Stimulated activated CD4-positive, alpha-beta T cell treated with anti-CD3 and anti-CD28 coated beads, Interleukin-15, amount 100 ng/mL, for 48 hours (primary cell): ENCODE data around the gene CNKSR3.
"Not testable (repeated sequence)": the region's sequence is repeated elsewhere in the genome, so short reads cannot be mapped to it uniquely, and the experiment has no call there.

ENCODE experiments used
- DNase-seq, 2 donors: peaks; one replicate each; pipeline ENCODE4 v3.0.0-alpha.2; 2020; ENCODE audit warnings: low read depth in 2 of 2

Gene CNKSR3

DNA sequence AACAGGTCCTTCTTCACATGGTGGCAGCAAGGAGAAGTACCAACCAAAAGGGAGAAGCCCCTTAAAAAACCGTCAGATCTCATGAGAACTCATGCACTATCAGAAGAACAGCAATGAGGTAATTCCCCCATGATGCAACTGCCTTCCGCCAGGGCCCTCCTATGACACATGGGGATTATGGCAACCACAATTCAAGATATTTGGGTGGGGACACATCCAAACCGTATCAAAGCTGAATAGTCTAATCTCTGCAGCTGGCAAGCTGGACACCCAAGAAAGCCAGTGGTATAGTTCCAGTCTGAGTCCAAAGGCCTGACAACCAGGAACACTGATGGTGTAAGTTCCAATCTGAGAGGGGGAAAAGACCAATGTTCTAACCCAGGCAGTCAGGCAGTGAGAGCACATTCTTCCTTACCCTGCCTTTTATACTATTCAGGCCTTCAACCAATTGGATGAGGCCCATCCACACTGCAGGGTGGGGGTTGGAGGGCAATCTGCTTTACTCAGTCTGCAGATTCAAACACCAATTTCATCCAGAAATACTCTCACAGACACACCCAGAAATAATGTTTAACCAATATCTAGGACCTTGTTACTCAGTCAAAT is 17.9 kb upstream of the CNKSR3 start:
- no peak for DNase-seq

DNA sequence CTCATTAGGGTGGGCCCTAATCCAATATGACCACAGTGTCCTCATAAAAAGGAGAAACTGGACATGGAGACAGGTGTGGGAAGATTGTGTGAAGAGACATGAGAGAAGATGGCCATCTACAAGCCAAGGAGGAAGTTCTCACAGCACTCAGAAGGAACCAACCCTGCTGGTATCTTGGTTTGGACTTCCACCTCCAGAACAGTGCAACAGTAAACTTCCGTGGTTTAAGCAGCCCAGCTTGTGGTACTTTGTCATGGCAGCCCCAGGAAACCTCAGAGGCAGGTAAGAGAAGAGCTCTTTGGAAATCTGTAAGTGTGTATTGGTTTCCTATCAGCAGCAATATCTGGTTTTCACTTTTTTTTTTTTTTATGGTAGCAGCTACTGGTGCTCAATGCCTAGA is 16.5 kb upstream of the CNKSR3 start:
- no peak for DNase-seq

DNA sequence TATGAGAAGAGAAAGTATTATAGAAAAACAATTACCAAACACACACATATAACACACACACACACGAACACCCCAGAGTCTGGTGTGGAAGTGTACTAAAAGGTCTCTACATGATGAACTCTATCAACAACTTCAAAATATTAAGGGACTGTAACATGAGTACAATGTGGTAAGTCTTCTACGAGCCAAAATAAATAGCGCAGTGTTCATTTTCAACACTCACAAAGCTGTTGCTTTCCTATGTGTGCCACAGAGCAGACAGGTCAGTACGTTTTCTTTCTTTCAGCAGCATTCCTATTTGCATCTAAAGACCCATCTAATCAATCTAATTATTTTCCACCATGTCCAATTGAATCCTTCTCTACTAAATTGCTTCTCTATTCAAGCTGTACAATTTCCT is 12.1 kb upstream of the CNKSR3 start:
- DNase-seq: no peak

DNA sequence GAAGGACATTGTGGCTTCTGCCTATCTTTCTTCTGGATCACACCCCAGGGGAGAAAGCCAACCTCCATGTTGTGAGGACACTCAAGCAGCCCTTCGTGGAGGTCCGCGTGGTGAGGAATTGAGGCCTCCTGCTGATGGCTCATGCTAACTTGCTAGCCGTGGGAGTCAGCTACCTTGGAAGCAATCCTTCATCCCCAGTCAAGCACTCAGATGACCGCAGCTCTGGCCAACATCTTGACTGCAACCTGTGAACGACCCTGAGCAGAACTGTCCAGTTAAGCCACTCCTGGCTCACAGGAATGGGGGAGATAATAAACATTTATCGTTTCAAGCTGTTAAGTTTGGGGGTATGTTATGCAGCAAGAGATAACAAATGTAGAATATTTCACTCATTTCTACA is 10.9 kb upstream of the CNKSR3 start:
- no peak for DNase-seq

DNA sequence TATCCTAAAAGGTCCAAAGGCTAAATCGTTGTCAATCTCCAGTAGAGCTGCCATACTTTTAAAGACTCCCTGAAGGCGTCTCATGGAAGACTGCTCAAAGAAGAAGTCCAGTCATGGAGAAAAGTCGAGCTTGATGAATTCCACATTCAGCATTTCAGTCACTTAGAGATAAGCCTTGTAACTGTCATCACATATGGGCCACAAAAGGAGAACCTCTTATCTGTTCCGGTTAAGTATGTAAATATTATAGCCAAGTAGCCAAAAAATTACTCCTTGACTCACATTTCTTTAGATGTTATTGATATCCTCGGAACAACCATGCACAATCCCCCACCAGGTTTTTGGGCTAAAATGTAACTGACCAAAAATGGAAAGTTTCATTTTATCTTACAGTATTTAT is 9.8 kb upstream of the CNKSR3 start:
- DNase-seq: no peak

DNA sequence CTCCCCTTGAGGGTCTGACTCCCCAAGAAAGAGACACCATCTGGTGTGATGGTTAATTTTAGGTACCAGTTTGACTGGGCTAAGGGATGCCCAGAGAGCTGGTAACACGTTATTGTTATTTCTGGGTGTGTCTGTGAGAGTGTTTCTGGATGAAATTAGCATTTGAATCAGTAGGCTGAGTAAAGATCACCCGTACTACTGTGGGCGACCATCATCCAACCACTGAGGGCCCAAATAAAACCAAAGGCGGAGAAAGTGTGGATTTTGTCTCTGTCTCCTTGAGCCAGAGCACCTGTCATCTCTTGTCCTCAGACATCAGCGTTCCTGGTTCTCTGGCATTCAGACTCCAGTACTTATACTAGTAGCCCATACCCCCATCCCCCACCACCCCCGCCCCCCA is 7.9 kb upstream of the CNKSR3 start:
- no peak for DNase-seq

DNA sequence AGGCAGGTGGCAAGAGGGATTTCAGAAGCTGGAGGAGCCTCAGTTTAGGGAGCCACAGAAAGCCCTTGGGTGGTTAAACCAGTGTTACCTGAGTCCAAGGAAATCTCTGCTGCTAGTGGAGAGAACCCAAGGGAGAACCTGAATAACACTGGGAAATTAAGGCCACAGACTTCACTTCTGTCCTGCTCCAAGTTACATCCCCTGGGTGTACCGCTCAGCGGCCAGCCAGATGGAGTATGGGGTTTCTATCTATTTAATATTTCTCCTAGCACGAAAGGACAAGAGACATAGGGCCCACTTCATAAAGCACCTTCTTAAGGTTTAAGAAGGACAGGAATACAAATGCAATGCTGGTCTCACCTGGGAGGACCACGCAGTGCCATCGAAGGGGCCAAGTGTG is 5.8 kb upstream of the CNKSR3 start:
- DNase-seq: no peak

DNA sequence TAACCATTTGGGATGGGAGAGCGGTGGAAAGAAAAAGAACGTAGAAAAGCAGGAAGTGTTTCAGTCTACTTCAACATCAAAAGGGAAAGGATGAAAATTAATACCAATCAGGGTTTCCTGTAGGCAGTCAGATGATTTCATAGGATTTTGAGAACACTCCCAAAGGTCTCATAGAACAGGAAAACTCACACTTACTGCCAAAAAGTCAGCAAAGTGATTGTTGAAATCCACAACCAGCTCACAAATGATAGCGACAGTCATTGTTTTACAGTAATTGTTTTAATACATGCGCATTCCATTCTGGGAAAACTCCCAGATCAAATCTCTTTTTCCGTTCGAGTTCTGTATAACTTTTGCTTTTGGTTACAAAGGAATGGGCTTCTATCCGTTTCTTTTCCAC is 5.3 kb upstream of the CNKSR3 start:
- DNase-seq: no peak

DNA sequence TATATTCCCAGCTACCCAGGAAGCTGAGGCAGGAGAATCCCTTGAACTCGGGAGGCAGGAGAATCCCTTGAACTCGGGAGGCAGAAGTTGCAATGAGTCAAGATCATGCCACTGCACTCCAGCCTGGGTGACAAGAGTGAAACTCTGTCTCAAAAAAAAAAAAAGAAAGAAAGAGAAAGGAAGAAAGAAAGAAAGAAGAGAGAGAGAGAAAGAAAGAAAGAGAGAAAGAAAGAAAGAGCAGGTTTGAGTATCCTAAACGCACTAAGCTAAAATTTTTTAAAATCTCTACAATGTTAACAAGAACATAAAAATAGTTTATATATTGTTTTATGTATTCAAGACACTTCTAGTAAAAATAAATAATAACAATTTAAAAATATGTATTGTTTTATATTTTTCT is 4.6 kb upstream of the CNKSR3 start:
- not testable (repeated sequence) for DNase-seq

DNA sequence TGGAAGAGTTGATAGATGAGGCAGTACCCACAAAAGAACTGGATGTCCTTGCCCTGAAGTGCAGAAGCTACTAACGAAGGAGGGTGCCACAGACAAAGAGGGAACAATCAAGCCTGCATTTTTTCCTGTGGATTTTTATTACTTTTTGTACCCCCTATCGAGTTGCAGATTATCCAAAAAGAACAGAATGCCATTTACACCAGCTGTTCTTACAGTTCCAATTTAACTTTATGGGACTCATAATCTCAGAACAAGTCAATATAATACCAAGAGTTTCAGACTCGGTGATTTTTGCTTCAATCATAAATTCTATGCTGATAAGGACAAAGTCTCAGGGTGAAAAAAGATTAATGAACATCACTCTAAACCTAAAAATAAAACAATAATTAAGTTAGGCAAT is 4.0 kb upstream of the CNKSR3 start:
- no peak for DNase-seq

DNA sequence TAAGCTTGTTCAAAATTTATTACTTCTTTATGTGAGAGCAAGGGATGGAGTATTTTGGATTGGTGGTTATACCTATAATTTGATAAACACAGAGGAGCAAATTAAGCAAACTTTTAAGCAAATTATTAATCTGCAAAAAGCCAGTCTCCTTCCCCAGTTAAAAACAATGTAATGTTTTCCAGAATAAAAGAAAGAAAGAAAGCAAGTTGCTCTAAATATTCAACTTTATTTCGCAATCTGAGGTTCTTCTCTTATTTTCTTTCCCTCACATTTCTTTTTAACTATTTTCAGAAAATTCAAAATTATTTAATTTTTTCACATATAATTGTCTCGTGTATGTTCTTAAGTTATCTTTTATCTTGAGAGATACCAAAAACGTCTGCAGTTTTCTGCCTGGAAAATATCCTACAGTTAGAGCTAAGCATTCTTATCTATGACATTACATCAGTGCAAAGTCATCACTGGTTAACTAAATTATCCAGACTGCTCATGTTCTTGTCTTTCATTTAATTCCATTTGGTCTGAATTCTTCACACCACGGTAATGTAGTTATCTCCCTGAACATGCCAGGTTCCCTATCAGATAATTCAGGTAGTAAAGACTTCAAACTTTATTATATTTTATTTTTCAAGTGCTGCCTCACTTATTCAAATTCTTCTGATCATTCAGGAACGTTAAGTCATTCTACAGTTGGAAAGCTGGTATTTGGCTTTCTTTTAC is 3.3 kb upstream of the CNKSR3 start:
- DNase-seq: no peak

DNA sequence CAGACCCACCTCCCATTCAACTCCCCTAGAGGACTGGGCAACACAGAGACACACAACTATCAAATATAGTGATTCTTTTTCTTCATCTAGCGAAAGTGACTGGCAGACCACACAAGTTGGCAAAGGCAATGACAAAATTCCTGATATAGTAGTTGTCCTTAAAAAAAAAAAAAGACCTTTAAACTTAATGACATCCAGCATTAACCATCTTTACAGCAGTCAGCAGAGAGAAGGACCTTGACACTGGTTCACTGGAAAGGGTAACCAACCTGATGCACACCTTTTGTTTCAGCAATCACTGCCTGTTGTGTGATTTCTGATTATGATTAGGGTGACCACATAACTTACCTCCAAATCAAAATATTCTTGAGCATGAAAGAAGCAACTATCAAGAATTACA is 1.7 kb upstream of the CNKSR3 start:
- no peak for DNase-seq

DNA sequence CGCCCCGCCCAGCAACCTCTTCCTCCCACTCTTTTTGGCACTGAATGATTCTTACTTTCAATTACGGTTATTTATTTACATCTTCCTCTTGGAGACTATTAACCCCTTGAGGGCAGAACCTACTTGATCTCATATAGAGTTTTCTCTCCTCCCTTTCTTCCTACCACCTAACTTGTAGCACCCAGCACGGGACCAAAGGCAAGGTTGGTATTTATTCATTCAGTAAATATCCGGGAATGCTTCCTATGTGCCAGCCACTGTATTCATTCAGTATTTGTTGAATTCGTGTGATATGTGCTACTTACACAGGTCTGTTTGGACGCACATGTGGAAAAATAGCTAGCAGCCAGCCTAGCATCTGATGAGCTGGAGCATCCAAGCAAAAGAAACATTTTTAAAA is 1.3 kb upstream of the CNKSR3 start:
- no peak for DNase-seq

DNA sequence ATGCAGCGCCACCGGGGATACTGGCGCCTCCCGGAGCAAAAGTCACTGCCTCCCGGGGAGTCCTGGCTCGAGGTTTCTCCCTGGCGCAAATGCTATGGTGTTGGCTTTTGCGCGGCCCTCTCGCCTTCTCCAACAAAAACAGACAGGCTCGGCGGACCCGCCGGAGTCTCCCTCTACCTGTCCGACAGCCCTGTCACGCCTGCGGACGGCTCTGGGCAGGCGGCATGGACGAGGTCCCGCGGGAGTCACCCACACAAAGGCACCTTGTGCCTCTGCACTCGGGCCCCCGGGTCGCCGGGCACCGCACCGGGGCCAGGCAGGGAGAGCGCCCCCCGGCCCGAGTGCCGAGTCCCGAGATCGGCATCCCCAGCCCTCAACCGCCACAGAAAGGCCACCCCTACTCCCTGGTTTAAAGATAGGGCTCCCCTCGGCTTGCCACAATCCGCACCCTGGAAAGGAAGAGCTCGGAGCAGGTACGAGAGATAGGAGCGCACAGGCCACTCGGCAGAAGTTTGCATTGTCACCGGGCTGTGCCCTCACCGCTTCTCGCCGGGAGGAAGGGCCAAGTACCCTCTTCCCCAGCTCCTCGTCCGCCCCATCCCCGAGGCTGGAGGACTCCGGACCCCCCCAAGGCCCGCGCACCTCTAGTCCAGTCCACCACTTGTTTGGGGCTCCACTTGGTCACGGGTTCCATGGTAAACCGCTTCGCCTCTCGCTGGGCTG is 903 bp downstream of the CNKSR3 start:
- DNase-seq: no peak

DNA sequence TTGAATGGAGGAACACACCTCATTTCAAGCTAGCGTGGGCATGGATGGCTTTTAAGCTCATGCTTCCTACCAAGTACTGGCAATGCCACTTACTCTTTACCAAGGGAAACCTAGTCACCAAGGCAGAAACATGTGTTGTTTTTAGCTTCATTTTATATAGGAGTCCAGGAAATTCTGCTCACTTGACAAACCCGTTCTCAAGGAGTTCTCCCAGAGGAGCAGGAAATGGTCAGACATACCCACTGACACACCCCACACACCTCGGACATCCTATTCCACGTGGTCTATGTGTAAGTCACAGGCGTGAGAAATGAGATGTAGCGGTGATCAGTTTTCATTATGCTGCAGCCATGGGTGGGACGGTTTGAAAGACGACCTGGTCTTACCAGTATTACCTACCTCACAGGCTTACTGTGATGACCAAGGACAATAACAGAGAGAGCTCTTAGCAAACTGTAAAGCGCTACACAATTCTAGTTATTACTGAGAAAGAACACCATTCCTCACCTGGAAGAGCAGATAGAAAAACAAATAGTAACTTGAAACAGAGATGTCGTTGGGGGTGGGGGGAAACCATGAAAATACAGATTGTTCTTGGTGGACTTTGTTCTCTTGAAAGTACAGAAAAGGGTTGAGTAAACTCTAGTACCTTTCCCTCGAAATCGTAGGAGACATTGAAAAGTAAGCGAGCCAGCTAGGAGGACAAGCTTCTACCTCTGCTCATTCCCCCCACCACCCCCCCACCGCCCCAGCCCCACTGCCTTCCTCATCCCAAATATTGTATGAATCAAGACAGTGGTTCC is 1.7 kb downstream of the CNKSR3 start:
- DNase-seq: no peak

DNA sequence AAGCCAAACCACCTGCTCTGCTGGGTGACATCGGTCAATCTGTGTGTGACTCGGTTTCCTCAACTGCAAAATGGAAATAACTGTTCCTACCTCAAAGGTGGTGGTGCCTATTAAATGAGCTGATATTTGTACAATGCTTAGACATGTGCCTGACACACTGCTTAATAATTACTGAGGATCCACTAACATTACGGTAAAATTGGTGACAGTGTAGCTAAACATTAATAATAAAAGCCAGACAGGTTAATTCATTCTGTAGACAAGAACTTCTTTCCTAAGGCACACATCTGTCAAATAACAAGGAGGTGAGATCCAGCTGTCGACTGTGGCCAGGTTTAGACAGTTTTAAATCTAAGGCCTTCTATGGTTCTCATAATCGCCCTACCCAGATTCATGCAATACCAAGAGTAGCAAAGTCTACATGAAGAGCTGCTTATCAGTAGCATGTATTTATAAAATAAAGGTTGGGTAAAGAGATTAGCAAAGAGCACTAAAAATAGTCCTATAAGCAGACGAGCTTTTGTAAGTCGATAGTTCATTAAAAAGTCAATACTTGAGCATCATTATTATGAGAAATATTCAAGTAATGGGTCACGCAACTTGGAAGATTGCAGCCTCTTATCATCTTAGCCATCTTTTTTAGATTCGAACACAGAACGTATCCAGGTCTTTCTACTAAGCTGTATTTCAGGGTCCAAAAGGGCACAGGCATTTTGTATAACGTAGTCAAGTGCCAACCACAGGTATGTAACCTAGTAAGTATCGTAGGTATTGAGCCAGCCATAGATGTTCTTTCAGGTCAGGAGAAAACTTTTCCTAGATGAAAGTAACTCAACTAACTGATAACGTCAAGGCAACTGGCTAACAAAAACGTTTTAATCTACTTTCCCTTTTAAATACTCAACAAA is 3.2 kb downstream of the CNKSR3 start:
- DNase-seq: no peak

DNA sequence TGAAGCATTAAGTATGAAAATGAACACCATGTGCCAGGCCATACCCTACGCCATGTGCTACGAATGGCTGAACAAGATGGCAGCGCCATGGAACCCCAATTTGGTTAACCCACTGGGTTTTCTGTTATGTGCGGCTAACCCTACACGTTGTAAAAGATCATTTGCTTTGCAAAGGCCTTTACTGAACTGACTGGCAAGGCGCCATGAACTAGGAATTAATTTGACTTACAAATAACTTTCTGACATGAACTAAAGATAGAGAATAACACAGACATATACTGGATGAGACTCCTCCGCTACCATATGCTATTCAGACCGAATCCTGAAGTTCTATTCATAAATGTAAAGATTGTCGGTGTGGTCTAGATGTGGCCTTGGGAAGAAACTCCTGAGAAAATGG is 3.9 kb downstream of the CNKSR3 start:
- no peak for DNase-seq

DNA sequence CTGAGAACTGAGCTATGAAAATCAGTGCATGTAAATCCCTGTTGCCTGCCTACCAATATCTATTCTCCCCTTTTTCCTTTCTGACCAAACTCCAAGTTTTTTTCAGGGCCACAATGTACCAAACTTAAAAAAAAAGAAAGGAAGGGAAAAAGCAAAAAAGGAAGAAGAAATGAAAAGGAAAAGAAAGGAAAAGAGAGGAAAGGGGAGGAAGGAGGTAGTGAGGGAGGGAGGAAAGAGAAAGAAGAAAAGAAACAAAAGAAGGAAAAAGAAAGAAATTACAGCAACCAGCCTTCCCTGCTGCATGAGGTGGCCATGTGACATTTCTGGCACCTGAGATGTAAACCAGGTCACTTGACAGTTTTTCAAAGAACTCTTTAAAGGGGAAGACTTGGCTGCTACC is 4.4 kb downstream of the CNKSR3 start:
- no peak for DNase-seq

DNA sequence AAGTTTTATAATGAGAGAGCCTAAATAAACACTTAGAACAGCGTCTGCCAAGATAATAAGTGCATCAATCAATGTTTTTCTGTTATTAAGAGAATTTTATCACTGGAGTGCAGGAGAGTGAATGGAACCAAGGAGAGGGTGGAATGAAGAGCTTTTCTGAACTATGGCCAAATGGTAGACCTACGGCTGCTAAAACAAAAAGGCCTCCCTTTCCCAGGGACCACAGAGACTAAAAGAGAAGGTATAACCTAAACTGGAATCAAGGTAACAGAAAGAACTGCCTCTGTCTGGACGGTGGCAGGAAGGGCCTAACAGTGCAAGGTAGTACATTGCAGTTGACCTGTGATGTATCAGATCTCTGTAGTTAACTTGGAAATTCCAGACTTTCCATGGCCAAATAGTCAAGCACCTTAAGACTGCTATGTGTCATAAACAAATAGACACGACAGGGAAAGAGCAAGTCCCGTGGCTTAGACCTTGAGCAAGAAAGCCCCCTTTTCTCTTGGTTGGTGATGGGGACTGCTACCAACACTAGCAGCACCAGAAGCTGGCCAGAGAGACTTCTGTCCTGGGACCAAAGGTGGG is 5.5 kb downstream of the CNKSR3 start:
- DNase-seq: no peak

DNA sequence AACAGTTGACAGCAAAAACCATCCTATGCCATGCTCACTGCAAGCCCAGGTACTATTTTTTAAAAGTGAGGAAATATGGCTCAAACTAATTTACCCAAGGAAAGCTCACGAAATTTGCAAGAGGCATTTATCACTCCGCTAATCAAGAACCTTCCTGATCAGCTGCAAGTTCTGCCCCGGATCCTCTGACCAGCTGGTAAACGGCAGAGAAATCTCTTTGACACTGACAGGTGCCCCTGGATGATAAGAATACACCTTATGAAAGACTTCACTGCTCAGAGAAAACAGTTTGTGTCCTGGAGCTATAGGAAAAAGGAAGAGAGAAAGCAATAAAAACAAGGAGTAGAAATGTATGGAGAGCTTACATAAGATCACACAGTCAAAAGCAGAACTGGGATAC is 6.4 kb downstream of the CNKSR3 start:
- no peak for DNase-seq

DNA sequence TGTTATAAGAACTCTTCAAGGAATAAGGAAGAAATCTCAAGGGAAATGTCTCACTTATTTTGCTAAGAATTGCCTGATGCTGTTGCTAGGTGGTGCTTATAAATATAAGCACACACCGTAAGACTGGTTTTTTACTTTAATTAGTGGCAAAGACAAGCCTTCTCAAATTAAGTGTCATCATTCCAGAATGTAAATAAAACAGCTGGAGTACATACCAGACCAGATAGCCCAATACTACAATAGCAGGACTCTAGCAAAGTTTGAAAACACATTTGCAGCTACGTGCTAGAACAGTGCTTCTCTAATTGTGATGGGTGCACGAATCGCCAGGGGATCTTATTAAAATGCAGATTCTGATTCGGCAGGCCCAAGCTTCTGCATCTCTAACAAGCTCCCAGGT is 6.8 kb downstream of the CNKSR3 start:
- DNase-seq: no peak
